GM12864 (cell line): ENCODE data around the gene ECE2.

Source experiments
- DNase-seq: peaks from one replicate; pipeline ENCODE4 v3.0.0-alpha.2; 2011; ENCODE audit warnings: low read depth
- H3K4me3 ChIP-seq: 2 replicates; pipeline ENCODE4 v1.5.1; 2011; ENCODE audit warnings: mild to moderate bottlenecking, low read depth, low read length, control low read depth
- TF ChIP-seq, protein P1 (sequence below): IDR thresholded peaks from 2 replicates; pipeline ENCODE4 v1.5.1; 2011; ENCODE audit warnings: low read depth, mild to moderate bottlenecking, moderate library complexity, low read length, control low read depth, inconsistent platforms; ENCODE audit errors: missing control alignments

ECE2 gene

DNA sequence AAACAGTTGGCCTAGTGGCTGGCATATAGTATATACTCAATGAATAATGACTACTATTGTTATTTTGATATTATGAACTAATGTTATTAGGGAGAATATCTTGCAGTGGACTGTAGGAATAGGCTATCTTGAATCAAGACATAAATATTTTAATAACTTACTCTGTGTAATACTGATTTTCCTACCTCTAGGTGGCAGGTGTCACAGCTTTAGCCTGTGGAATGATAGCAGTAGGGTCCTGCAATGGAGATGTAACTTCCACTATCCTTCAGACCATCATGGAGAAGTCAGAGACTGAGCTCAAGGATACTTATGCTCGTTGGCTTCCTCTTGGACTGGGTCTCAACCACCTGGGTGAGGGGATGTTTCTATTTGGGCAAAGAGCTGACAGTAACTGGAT is 29.8 kb downstream of the ECE2 start:
- TF ChIP-seq, protein P1, sequence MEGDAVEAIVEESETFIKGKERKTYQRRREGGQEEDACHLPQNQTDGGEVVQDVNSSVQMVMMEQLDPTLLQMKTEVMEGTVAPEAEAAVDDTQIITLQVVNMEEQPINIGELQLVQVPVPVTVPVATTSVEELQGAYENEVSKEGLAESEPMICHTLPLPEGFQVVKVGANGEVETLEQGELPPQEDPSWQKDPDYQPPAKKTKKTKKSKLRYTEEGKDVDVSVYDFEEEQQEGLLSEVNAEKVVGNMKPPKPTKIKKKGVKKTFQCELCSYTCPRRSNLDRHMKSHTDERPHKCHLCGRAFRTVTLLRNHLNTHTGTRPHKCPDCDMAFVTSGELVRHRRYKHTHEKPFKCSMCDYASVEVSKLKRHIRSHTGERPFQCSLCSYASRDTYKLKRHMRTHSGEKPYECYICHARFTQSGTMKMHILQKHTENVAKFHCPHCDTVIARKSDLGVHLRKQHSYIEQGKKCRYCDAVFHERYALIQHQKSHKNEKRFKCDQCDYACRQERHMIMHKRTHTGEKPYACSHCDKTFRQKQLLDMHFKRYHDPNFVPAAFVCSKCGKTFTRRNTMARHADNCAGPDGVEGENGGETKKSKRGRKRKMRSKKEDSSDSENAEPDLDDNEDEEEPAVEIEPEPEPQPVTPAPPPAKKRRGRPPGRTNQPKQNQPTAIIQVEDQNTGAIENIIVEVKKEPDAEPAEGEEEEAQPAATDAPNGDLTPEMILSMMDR: peak; percentile 16
- DNase-seq: no peak
- no peak overlapping the region for H3K4me3 ChIP-seq

DNA sequence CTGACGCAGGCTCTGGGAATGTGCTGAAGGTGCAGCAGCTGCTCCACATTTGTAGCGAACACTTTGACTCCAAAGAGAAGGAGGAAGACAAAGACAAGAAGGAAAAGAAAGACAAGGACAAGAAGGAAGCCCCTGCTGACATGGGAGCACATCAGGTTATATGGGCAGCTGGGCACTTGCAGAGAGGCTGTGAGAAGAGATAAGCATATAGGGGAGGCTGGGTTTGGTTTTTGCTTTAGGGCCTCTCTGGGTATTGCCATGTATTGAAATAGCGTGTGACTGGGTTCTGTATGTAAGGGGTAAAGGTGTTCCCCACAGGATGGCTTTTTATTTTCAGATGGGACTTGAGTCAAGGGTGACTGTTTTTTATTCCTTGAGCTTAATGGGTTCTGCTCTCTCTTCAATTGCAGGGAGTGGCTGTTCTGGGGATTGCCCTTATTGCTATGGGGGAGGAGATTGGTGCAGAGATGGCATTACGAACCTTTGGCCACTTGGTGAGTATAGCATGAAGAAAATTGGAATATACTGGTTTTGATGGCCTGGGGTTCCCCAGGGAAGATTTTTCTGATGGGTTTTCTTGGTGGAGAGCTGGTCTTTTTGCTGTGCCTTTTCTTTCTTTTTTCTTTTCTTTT is 30.6 kb downstream of the ECE2 start:
- H3K4me3 ChIP-seq: no peak overlapping the region
- TF ChIP-seq, protein P1: no peak
- DNase-seq: no peak

DNA sequence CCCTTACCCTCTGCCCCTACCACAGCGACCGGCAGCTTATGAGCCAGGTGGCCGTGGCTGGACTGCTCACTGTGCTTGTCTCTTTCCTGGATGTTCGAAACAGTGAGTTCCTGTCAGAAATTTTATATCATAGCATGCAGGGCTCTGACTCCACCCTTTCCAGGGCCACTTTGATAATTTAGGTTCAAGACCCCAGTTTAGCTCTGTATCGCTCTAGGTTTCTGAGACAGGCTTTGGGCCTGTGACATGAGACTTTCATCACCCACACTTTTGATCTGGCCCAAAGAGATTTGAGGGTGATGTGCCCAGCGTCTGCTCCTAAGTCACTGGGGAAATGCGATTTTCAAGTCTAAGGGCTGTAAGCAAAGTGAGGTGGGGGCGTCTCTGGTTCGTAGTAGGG is 32.1 kb downstream of the ECE2 start:
- DNase-seq: no peak
- no peak overlapping the region for H3K4me3 ChIP-seq
- TF ChIP-seq, protein P1: no peak

DNA sequence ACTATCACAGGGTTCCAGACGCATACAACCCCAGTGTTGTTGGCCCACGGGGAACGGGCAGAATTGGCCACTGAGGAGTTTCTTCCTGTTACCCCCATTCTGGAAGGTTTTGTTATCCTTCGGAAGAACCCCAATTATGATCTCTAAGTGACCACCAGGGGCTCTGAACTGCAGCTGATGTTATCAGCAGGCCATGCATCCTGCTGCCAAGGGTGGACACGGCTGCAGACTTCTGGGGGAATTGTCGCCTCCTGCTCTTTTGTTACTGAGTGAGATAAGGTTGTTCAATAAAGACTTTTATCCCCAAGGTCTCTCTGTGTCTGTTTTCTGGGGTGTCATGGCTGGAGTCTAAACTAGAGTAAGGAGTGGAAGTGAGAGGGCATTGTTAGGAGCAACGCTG is 32.9 kb downstream of the ECE2 start:
- TF ChIP-seq, protein P1: no peak
- no peak overlapping the region for H3K4me3 ChIP-seq
- no peak for DNase-seq

DNA sequence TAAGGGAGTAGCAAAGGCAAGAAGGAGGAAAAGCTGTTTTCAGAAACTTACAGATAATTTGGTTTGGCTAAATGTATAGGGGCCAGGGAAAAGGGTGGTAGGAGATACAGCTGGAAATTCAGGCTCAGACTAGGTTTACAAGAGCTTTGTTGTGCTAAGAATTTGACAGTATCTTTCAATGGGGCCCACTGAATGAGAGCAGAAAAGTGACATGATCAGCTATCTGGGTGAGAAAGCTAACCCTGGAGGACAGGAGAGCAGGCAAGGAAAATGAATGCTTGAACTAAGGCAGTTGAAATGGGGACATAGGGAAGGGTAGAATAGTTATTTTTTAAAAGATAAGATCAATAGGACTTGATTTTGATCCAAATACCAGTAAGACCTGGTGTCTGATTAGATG is 35.8 kb downstream of the ECE2 start:
- no peak for DNase-seq
- no peak overlapping the region for H3K4me3 ChIP-seq
- TF ChIP-seq, protein P1: no peak

DNA sequence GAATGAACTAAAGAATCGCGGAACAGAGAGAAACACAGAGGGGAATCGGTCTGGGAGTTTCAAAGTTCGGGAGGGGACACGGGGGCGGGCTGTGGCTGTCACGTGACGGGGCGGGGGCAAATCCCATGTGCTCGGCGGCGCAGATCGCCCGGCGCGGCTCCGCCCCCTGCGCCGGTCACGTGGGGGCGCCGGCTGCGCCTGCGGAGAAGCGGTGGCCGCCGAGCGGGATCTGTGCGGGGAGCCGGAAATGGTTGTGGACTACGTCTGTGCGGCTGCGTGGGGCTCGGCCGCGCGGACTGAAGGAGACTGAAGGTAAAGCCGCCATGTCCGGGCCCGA is 38.5 kb downstream of the ECE2 start, which contains the start of gene EIF4G1:
Gene EIF4G1, plus strand, starts transcription at position 244 of the 337 bp plus-strand sequence. CDS start 1,191 bp downstream, outside the sequence.
- peak; percentile 80 for DNase-seq
- peak within 1 kb of the TSS; percentile 90 for H3K4me3 ChIP-seq

More for the DNA sequence above, 38.5 kb downstream of the ECE2 start, which contains the start of gene EIF4G1:
- TF ChIP-seq, protein P1: no peak
